Astrocyte of the hippocampus (primary cell): ENCODE data around the gene CTAG2.
A peak's percentile ranks its signal among the peaks of the same experiment; 100 is the strongest.
"Not testable (repeated sequence)": the region's sequence is repeated elsewhere in the genome, so short reads cannot be mapped to it uniquely, and the experiment has no call there.

Experiments used
- DNase-seq: peaks from one replicate; pipeline ENCODE4 v3.0.0; 2011; ENCODE audit warnings: low read depth, low spot score

CTAG2 gene

GRCh38 chrX:154648931-154649330 is 4.4 kb downstream of the CTAG2 start:
- no peak for DNase-seq

GRCh38 chrX:154645745-154646378 is 7.5 kb downstream of the CTAG2 start:
- DNase-seq, result not testable (repeated sequence)

GRCh38 chrX:154643708-154644107 is 9.7 kb downstream of the CTAG2 start:
- not testable (repeated sequence) for DNase-seq

- DNase-seq, result not testable (repeated sequence)
These were observed 11.6 kb downstream of the CTAG2 start for GRCh38 chrX:154641740-154642139.

- DNase-seq, result not testable (repeated sequence)
These were observed 19.7 kb downstream of the CTAG2 start for GRCh38 chrX:154633661-154634060.

- DNase-seq, result not testable (repeated sequence)
These were observed 22.4 kb downstream of the CTAG2 start for GRCh38 chrX:154630949-154631348.

- not testable (repeated sequence) for DNase-seq
These were observed 24.4 kb downstream of the CTAG2 start for GRCh38 chrX:154628960-154629359.

- not testable (repeated sequence) for DNase-seq
These were observed 32.5 kb downstream of the CTAG2 start for GRCh38 chrX:154620767-154621414.

GRCh38 chrX:154619182-154619581 is 34.2 kb downstream of the CTAG2 start, which contains the start of gene CTAG1B:
CTAG1B (minus strand) TSS chrX:154619282; CDS start chrX:154619218, 64 bp downstream.
- not testable (repeated sequence) for DNase-seq

- DNase-seq, result not testable (repeated sequence)
These were observed 39.8 kb downstream of the CTAG2 start for GRCh38 chrX:154613586-154613985.

- DNase-seq, result not testable (repeated sequence)
These were observed 42.2 kb downstream of the CTAG2 start for GRCh38 chrX:154611146-154611545.

- DNase-seq, result not testable (repeated sequence)
These were observed 44.6 kb downstream of the CTAG2 start for GRCh38 chrX:154608823-154609222.

- not testable (repeated sequence) for DNase-seq
These were observed 45.4 kb downstream of the CTAG2 start for GRCh38 chrX:154607976-154608375.

GRCh38 chrX:154607370-154607769 is 46.0 kb downstream of the CTAG2 start:
- DNase-seq, result no peak

GRCh38 chrX:154605566-154605965 is 47.8 kb downstream of the CTAG2 start:
- DNase-seq, result no peak

GRCh38 chrX:154603438-154604430 is 49.6 kb downstream of the CTAG2 start:
- DNase-seq, result peak; percentile 80

GRCh38 chrX:154602766-154603437 is 50.5 kb downstream of the CTAG2 start:
- no peak for DNase-seq

- DNase-seq, result no peak
These were observed 51.2 kb downstream of the CTAG2 start for GRCh38 chrX:154602226-154602625.
